ENCODE data around the gene KAZN. TPM values are rescaled to one million over a fixed set of nuclear protein-coding genes. Genes with fewer than 3 reads are reported as not detected.

The KAZN gene
- total and polyA plus RNA-seq, 2 of the 8 experiments (the other 6 are each of a cell fraction or from before 2014, with no cell fraction given), result 3.7 to 11.8 TPM

DNA sequence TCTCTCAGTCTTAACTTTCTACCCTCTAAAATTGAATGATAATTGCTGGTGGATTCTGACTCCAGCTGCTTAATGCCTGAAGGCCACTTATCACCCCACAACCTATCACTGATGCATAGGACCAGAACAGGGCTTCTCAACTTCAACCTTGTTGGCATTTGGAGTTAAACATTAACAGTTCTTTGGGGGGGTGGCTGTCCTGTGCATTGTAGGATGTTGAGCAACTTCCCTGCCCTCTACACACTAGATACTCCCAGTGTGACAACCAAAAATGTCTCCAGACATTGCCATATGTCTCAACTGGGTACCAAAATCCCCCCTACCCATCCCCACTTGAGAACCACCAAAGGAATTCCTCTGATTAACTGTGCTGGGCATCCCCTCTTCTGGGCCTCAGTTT is 279.6 kb downstream of the KAZN start (continued):
- TF ChIP-seq CTCF (IDR thresholded peaks at IDR 0.05; ENCODE audit: control extremely low read depth in 1 of 3, insufficient read depth in 1 of 3, low read depth in 1 of 3, low read length in 3 of 3) (no peak), ASH2L (IDR thresholded peaks at IDR 0.05; ENCODE audit: low read length) (no peak), EZH2 (IDR thresholded peaks at IDR 0.05; ENCODE audit: low read depth, low read length, severe bottlenecking) (no peak)
